Right forelimb (tissue), 1 donor: Measurements from ENCODE around the gene KIF1A.
"Not testable (repeated sequence)": the region's sequence is repeated elsewhere in the genome, so short reads cannot be mapped to it uniquely, and the experiment has no call there.

Source experiments
- DNase-seq: peaks from one replicate; pipeline ENCODE4 v3.0.0-alpha.2; 2018

The KIF1A gene

GRCh38 chr2:240847817-240848216 is 27.8 kb upstream of the KIF1A start:
- no peak for DNase-seq

GRCh38 chr2:240846873-240847595 is 27.0 kb upstream of the KIF1A start:
- DNase-seq: no peak

- not testable (repeated sequence) for DNase-seq
Observed at GRCh38 chr2:240846309-240846708, 26.3 kb upstream of the KIF1A start.

- peak; percentile 80 for DNase-seq
Observed at GRCh38 chr2:240840435-240841060, 20.5 kb upstream of the KIF1A start.

GRCh38 chr2:240839152-240840143 is 19.4 kb upstream of the KIF1A start:
- DNase-seq: no peak

GRCh38 chr2:240837621-240838020 is 17.6 kb upstream of the KIF1A start:
- DNase-seq: no peak

GRCh38 chr2:240836781-240837467 is 16.9 kb upstream of the KIF1A start:
- DNase-seq: no peak

GRCh38 chr2:240835528-240835927 is 15.5 kb upstream of the KIF1A start:
- DNase-seq: no peak

GRCh38 chr2:240834377-240834975 is 14.5 kb upstream of the KIF1A start:
- DNase-seq: no peak

- no peak for DNase-seq
Observed at GRCh38 chr2:240833724-240834285, 13.8 kb upstream of the KIF1A start.

GRCh38 chr2:240832921-240833494 is 13.0 kb upstream of the KIF1A start:
- peak; percentile 40 for DNase-seq

GRCh38 chr2:240832205-240832727 is 12.2 kb upstream of the KIF1A start:
- peak; percentile 89 for DNase-seq

- DNase-seq: peak; percentile 41
Observed at GRCh38 chr2:240831594-240832204, 11.7 kb upstream of the KIF1A start.

GRCh38 chr2:240825476-240825875 is 5.5 kb upstream of the KIF1A start:
- no peak for DNase-seq

- no peak for DNase-seq
Observed at GRCh38 chr2:240823449-240824336, 3.7 kb upstream of the KIF1A start.

GRCh38 chr2:240822280-240822847 is 2.3 kb upstream of the KIF1A start:
- DNase-seq: no peak

GRCh38 chr2:240821429-240821778 is 1.4 kb upstream of the KIF1A start:
- no peak for DNase-seq

GRCh38 chr2:240820607-240821428 is 799 bp upstream of the KIF1A start:
- no peak for DNase-seq
